GM23338 (cell line): ENCODE measurements around the gene GPATCH1. TPM values are rescaled to one million over a fixed set of nuclear protein-coding genes. Genes with fewer than 3 reads are reported as not detected.
A peak's percentile ranks its signal among the peaks of the same experiment; 100 is the strongest.

ENCODE experiments used
- ATAC-seq: fragments of 200-7000 bp; cut with Tn5 transposase; 3 replicates; pipeline ENCODE4 v1.9.1; 2020
- DNase-seq: peaks from one replicate; pipeline ENCODE4 v3.0.0-alpha.2; 2015; ENCODE audit warnings: low spot score
- H2AFZ ChIP-seq: fragments of 200-600 bp; sonication (generic); 2 replicates; pipeline ENCODE4 v1.8.0; 2016; ENCODE audit warnings: antibody characterized with exemption, mild to moderate bottlenecking, moderate library complexity
- H3F3A ChIP-seq: fragments of 200-600 bp; sonication (generic); replicated peaks from 2 replicates; pipeline ENCODE4 v1.8.0; 2017; ENCODE audit warnings: antibody characterized with exemption, mixed run types, low read depth
- H3K27ac ChIP-seq: fragments of 200-600 bp; sonication (generic); 2 replicates; pipeline ENCODE4 v1.6.1; 2016; ENCODE audit warnings: low read depth
- H3K27me3 ChIP-seq: fragments of 200-600 bp; sonication (generic); 2 replicates; pipeline ENCODE4 v1.8.0; 2016; ENCODE audit warnings: mild to moderate bottlenecking, mixed run types, moderate library complexity; ENCODE audit not compliant: insufficient read depth
- H3K36me3 ChIP-seq: fragments of 200-600 bp; sonication (generic); 2 replicates; pipeline ENCODE4 v1.8.0; 2016; ENCODE audit warnings: mild to moderate bottlenecking; ENCODE audit not compliant: insufficient read depth
- H3K4me1 ChIP-seq: fragments of 200-600 bp; sonication (generic); 2 replicates; pipeline ENCODE4 v1.8.0; 2016; ENCODE audit warnings: mild to moderate bottlenecking, moderate library complexity; ENCODE audit not compliant: insufficient read depth
- H3K4me2 ChIP-seq: fragments of 200-600 bp; sonication (generic); 2 replicates; pipeline ENCODE4 v1.7.1; 2017; ENCODE audit warnings: mixed run types
- H3K4me3 ChIP-seq: fragments of 200-600 bp; sonication (generic); 2 replicates; pipeline ENCODE4 v1.6.1; 2016; ENCODE audit warnings: mixed run types
- H3K79me2 ChIP-seq: fragments of 200-600 bp; sonication (generic); replicated peaks from 2 replicates; pipeline ENCODE4 v1.8.0; 2017; ENCODE audit warnings: mild to moderate bottlenecking; ENCODE audit not compliant: insufficient read depth
- H3K9me2 ChIP-seq: fragments of 200-600 bp; sonication (generic); 2 replicates; pipeline ENCODE4 v1.8.0; 2017; ENCODE audit not compliant: insufficient read depth
- H4K20me1 ChIP-seq: fragments of 200-600 bp; sonication (generic); replicated peaks from 2 replicates; pipeline ENCODE4 v1.8.0; 2017; ENCODE audit warnings: mild to moderate bottlenecking; ENCODE audit not compliant: insufficient read depth
- H3K27ac Mint-ChIP-seq: 2 replicates; pipeline ENCODE4 v1.8.0; 2020; ENCODE audit warnings: inconsistent platforms, mild to moderate bottlenecking, moderate library complexity, mixed read lengths
- H3K27me3 Mint-ChIP-seq: 3 replicates; pipeline ENCODE4 v1.8.0; 2022; ENCODE audit warnings: low read depth, mild to moderate bottlenecking, moderate library complexity, mixed read lengths, inconsistent platforms; ENCODE audit not compliant: insufficient read depth, poor library complexity
- H3K36me3 Mint-ChIP-seq: 3 replicates; pipeline ENCODE4 v1.8.0; 2021; ENCODE audit warnings: low read depth, mild to moderate bottlenecking, inconsistent platforms, moderate library complexity, mixed read lengths
- H3K4me1 Mint-ChIP-seq: 3 replicates; pipeline ENCODE4 v1.8.0; 2020; ENCODE audit warnings: mild to moderate bottlenecking, inconsistent platforms, mixed read lengths
- H3K4me3 Mint-ChIP-seq: 3 replicates; pipeline ENCODE4 v1.8.0; 2021; ENCODE audit warnings: moderate library complexity, mild to moderate bottlenecking, inconsistent platforms, mixed read lengths
- H3K9me3 Mint-ChIP-seq: 3 replicates; pipeline ENCODE4 v1.8.0; 2020; ENCODE audit warnings: moderate library complexity, mild to moderate bottlenecking, inconsistent platforms, mixed read lengths
- CREB1 ChIP-seq: fragments of 250-450 bp; sonication (Bioruptor Pico); IDR thresholded peaks from 2 replicates; pipeline ENCODE4 v1.5.0; 2020; ENCODE audit warnings: low read depth, mild to moderate bottlenecking, moderate library complexity
- EZH2 ChIP-seq: fragments of 200-600 bp; sonication (generic); IDR thresholded peaks from one replicate; pipeline ENCODE4 v1.8.0; 2017; ENCODE audit warnings: antibody characterized with exemption, mild to moderate bottlenecking, low read depth; ENCODE audit not compliant: unreplicated experiment
- EZH2phosphoT487 ChIP-seq: fragments of 200-600 bp; sonication (generic); IDR thresholded peaks from one replicate; pipeline ENCODE4 v1.8.1; 2018; ENCODE audit warnings: antibody characterized with exemption; ENCODE audit not compliant: unreplicated experiment
- JUNB ChIP-seq: IDR thresholded peaks from one replicate; pipeline ENCODE4 v1.6.1; 2016; ENCODE audit warnings: antibody characterized with exemption; ENCODE audit not compliant: unreplicated experiment
- NANOG ChIP-seq: IDR thresholded peaks from 2 replicates; pipeline ENCODE4 v1.6.1; 2016; ENCODE audit warnings: antibody characterized with exemption, borderline replicate concordance
- POLR2AphosphoS5 ChIP-seq: IDR thresholded peaks from 2 replicates; pipeline ENCODE4 v1.6.1; 2016; ENCODE audit warnings: antibody characterized with exemption, low read depth
- REST ChIP-seq: IDR thresholded peaks from one replicate; pipeline ENCODE4 v1.6.1; 2018; ENCODE audit warnings: antibody characterized with exemption; ENCODE audit not compliant: unreplicated experiment
- STAT1 ChIP-seq: IDR thresholded peaks from one replicate; pipeline ENCODE4 v1.6.1; 2016; ENCODE audit warnings: antibody characterized with exemption; ENCODE audit not compliant: unreplicated experiment
- ZNF114 ChIP-seq: fragments of 250-450 bp; sonication (Bioruptor Pico); IDR thresholded peaks from 2 replicates; pipeline ENCODE4 v1.5.0; 2020; ENCODE audit warnings: mild to moderate bottlenecking, moderate library complexity
- ZNF331 ChIP-seq: fragments of 250-450 bp; sonication (Bioruptor Pico); IDR thresholded peaks from 2 replicates; pipeline ENCODE4 v1.5.0; 2020; ENCODE audit warnings: low read depth, mild to moderate bottlenecking, moderate library complexity
- long read RNA-seq: library from polyadenylated mRNA; unstranded; transcript quantifications from one replicate; pipeline ENCODE4 v2.0.0, GENCODE V29; 2020; ENCODE audit not compliant: unreplicated experiment
- polyA plus RNA-seq: library from polyadenylated mRNA; unstranded; fragments of >200 nt; fragmentation: Nextera tagmentation; extraction: Ambion mirVana; gene quantifications from 2 replicates; pipeline ENCODE4 v1.2.1, GENCODE V29; 2016
- total RNA-seq: library from RNA; depleted of rRNA; stranded (reverse); fragments of >200 nt; shearing (Covaris generic); gene quantifications from 2 replicates; pipeline ENCODE4 v1.2.3, GENCODE V29; 2014; rRNA removed
- TF ChIP-seq, protein P1 (sequence below), 2 experiments: fragments of 200-600 bp in 1 of 2; sonication (generic) in 1 of 2; conservative IDR thresholded peaks; 2 replicates each; pipeline versions ENCODE4 v1.5.1 to v1.6.1; 2016 to 2017; ENCODE audit warnings: antibody characterized with exemption in 2 of 2, low read depth in 2 of 2, mild to moderate bottlenecking in 2 of 2, moderate library complexity in 1 of 2
- TF ChIP-seq, protein P2 (sequence below): fragments of 250-450 bp; sonication (Bioruptor Pico); IDR thresholded peaks from 2 replicates; pipeline ENCODE4 v1.5.0; 2020; ENCODE audit warnings: mild to moderate bottlenecking, moderate library complexity
- TF ChIP-seq, protein P3 (sequence below): IDR thresholded peaks from 2 replicates; pipeline ENCODE4 v1.6.1; 2016; ENCODE audit warnings: antibody characterized with exemption

GPATCH1 gene
- total RNA-seq (8.1 and 13.6 TPM in 2 replicates), polyA plus RNA-seq (11.5 and 12.0 TPM in 2 replicates)
- long read RNA-seq, partial matches to known transcripts: 4 of 5 reads
- long read RNA-seq, other reads (novel, unspliced or antisense): 1 of 5 reads

DNA sequence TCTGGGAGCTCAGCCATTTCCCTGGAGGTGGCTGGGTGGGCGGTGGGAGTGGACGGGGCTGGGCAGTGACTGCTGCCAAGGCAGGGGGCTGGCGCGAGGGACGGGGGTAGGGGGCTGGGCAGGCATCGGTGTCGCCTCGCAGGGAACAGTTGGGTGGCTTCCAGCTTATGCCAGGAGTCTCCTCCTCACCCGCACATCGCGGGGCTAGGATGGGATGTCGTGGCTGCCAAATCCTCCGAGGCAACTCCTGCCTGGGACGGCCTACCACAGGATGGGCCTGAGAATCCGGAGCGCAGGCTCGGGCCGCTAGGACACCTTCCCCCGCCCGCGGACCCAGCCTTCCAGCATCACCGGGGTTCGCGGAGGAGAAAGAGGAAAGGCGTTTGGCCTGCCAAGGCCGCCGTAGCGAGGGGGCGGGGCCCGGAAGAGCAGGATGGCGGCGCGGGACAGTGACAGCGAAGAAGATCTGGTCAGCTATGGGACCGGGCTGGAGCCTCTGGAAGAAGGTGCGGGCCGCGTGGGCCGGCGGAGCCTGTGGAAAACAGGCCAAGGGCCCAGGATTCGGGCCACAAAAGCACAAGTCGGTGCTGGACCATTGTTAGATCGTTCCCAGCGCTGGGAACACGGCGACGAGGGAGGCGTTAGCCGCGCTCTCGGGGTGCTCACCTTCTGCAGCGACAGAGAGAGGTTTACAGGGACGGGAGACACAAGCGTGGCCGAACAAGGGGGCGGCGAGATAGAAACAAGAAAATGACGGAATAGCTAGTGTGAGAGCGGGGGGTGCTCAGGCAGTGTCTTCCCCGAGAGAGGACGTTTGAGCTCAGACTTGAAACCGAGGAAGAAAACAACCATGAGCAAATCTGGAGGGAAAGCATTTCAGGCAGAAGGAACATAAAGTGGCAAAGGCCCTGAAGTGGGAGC is at the start of gene GPATCH1:
Gene GPATCH1, plus strand, starts transcription at position 421 of the 921 bp plus-strand sequence. Its CDS starts 13 bp downstream, at position 434.
- Mint-ChIP-seq H3K4me1 (peaks cover 19% of the 10 kb centered on the region), H3K9me3 (no peaks in the 10 kb centered on the region), H3K4me3 (peak within 1 kb of the TSS; percentile 94), H3K36me3 (no peaks in the 10 kb centered on the region), H3K27me3 (peaks cover 22% of the 10 kb centered on the region), H3K27ac (peak within 1 kb of the TSS; percentile 72)
- ATAC-seq (peak; percentile 96), DNase-seq (peak; percentile 97)
- Histone ChIP-seq H3K27ac (no peak within 1 kb of the TSS), H2AFZ (peak within 1 kb of the TSS; percentile 99), H3K79me2 (peaks cover 14% of the 10 kb centered on the region), H4K20me1 (peaks cover 2% of the 10 kb centered on the region; the same call in 1 of the 2 replicates), H3K36me3 (no peaks in the 10 kb centered on the region), H3K9me2 (no peaks in the 10 kb centered on the region), H3K27me3 (no peaks in the 10 kb centered on the region), H3K4me1 (no peaks in the 10 kb centered on the region; the same call in 1 of the 2 replicates), H3K4me2 (peak within 1 kb of the TSS; percentile 98), H3K4me3 (peak within 1 kb of the TSS; percentile 99), H3F3A (no peaks in the 10 kb centered on the region)
- TF ChIP-seq STAT1 (no peak), ZNF331 (CRISPR knock-in tag) (no peak), JUNB (no peak), EZH2 (no peak), EZH2phosphoT487 (no peak), NANOG (no peak), REST (no peak), POLR2AphosphoS5 (peak; percentile 76), CREB1 (CRISPR knock-in tag) (peak; percentile 64; the same call in 1 of the 2 replicates), ZNF114 (no peak)
- TF ChIP-seq, protein P1, sequence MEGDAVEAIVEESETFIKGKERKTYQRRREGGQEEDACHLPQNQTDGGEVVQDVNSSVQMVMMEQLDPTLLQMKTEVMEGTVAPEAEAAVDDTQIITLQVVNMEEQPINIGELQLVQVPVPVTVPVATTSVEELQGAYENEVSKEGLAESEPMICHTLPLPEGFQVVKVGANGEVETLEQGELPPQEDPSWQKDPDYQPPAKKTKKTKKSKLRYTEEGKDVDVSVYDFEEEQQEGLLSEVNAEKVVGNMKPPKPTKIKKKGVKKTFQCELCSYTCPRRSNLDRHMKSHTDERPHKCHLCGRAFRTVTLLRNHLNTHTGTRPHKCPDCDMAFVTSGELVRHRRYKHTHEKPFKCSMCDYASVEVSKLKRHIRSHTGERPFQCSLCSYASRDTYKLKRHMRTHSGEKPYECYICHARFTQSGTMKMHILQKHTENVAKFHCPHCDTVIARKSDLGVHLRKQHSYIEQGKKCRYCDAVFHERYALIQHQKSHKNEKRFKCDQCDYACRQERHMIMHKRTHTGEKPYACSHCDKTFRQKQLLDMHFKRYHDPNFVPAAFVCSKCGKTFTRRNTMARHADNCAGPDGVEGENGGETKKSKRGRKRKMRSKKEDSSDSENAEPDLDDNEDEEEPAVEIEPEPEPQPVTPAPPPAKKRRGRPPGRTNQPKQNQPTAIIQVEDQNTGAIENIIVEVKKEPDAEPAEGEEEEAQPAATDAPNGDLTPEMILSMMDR (conservative IDR thresholded peaks at IDR 0.05; ENCODE audit: low read depth in 2 of 2): no peak
- TF ChIP-seq, protein P2, sequence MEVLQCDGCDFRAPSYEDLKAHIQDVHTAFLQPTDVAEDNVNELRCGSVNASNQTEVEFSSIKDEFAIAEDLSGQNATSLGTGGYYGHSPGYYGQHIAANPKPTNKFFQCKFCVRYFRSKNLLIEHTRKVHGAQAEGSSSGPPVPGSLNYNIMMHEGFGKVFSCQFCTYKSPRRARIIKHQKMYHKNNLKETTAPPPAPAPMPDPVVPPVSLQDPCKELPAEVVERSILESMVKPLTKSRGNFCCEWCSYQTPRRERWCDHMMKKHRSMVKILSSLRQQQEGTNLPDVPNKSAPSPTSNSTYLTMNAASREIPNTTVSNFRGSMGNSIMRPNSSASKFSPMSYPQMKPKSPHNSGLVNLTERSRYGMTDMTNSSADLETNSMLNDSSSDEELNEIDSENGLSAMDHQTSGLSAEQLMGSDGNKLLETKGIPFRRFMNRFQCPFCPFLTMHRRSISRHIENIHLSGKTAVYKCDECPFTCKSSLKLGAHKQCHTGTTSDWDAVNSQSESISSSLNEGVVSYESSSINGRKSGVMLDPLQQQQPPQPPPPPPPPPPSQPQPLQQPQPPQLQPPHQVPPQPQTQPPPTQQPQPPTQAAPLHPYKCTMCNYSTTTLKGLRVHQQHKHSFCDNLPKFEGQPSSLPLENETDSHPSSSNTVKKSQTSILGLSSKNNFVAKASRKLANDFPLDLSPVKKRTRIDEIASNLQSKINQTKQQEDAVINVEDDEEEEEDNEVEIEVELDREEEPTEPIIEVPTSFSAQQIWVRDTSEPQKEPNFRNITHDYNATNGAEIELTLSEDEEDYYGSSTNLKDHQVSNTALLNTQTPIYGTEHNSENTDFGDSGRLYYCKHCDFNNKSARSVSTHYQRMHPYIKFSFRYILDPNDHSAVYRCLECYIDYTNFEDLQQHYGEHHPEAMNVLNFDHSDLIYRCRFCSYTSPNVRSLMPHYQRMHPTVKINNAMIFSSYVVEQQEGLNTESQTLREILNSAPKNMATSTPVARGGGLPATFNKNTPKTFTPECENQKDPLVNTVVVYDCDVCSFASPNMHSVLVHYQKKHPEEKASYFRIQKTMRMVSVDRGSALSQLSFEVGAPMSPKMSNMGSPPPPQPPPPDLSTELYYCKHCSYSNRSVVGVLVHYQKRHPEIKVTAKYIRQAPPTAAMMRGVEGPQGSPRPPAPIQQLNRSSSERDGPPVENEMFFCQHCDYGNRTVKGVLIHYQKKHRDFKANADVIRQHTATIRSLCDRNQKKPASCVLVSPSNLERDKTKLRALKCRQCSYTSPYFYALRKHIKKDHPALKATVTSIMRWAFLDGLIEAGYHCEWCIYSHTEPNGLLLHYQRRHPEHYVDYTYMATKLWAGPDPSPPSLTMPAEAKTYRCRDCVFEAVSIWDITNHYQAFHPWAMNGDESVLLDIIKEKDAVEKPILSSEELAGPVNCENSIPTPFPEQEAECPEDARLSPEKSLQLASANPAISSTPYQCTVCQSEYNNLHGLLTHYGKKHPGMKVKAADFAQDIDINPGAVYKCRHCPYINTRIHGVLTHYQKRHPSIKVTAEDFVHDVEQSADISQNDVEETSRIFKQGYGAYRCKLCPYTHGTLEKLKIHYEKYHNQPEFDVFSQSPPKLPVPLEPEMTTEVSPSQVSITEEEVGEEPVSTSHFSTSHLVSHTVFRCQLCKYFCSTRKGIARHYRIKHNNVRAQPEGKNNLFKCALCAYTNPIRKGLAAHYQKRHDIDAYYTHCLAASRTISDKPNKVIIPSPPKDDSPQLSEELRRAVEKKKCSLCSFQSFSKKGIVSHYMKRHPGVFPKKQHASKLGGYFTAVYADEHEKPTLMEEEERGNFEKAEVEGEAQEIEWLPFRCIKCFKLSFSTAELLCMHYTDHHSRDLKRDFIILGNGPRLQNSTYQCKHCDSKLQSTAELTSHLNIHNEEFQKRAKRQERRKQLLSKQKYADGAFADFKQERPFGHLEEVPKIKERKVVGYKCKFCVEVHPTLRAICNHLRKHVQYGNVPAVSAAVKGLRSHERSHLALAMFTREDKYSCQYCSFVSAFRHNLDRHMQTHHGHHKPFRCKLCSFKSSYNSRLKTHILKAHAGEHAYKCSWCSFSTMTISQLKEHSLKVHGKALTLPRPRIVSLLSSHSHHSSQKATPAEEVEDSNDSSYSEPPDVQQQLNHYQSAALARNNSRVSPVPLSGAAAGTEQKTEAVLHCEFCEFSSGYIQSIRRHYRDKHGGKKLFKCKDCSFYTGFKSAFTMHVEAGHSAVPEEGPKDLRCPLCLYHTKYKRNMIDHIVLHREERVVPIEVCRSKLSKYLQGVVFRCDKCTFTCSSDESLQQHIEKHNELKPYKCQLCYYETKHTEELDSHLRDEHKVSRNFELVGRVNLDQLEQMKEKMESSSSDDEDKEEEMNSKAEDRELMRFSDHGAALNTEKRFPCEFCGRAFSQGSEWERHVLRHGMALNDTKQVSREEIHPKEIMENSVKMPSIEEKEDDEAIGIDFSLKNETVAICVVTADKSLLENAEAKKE: no peak
- TF ChIP-seq, protein P3, sequence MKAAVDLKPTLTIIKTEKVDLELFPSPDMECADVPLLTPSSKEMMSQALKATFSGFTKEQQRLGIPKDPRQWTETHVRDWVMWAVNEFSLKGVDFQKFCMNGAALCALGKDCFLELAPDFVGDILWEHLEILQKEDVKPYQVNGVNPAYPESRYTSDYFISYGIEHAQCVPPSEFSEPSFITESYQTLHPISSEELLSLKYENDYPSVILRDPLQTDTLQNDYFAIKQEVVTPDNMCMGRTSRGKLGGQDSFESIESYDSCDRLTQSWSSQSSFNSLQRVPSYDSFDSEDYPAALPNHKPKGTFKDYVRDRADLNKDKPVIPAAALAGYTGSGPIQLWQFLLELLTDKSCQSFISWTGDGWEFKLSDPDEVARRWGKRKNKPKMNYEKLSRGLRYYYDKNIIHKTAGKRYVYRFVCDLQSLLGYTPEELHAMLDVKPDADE: peak; percentile 51
